Measurements from ENCODE around the gene E2F8.
"Not testable (repeated sequence)": the region's sequence is repeated elsewhere in the genome, so short reads cannot be mapped to it uniquely, and the experiment has no call there.

E2F8 gene, protein sequence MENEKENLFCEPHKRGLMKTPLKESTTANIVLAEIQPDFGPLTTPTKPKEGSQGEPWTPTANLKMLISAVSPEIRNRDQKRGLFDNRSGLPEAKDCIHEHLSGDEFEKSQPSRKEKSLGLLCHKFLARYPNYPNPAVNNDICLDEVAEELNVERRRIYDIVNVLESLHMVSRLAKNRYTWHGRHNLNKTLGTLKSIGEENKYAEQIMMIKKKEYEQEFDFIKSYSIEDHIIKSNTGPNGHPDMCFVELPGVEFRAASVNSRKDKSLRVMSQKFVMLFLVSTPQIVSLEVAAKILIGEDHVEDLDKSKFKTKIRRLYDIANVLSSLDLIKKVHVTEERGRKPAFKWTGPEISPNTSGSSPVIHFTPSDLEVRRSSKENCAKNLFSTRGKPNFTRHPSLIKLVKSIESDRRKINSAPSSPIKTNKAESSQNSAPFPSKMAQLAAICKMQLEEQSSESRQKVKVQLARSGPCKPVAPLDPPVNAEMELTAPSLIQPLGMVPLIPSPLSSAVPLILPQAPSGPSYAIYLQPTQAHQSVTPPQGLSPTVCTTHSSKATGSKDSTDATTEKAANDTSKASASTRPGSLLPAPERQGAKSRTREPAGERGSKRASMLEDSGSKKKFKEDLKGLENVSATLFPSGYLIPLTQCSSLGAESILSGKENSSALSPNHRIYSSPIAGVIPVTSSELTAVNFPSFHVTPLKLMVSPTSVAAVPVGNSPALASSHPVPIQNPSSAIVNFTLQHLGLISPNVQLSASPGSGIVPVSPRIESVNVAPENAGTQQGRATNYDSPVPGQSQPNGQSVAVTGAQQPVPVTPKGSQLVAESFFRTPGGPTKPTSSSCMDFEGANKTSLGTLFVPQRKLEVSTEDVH

DNA sequence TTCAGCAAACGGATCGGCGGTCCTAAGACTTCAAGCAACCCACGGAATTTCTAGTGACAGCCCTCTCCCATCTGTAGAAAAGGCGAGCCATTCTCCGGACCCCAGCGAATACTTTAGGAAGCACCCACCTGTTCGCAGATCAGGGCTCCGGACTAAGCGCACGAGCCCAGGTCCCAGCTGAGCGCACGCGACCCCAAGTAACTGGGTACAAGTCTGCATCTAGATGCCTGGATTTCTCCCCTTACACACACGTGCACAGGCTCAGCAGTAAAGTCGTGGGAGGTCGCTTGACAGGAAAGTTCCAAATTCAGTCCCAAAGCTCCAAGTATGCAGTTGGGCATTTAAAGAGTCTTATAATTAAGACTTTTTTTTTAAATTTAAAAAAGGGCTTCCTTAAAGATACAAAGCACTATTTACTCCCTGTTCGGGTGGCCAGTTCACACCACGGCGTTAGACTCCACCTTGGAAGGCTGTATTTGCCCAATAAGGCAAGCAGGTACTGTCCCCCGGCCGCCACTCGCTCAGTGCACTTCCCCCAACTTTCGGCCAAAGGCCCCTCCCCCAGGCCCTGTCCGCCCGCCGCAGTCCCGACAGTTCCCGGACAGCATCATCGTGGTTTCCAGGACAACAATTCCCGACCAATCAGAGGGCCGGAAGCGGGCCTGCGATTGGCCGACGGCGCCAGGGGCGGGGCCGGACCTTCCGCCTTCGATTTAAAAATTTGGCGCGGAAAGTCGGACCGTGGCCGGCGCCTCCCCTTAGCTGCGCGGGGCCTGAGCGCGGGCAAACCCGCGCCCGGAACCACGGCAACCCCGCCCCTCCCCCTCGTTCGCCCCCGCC, at the start of gene E2F8:
TSS of gene E2F8 (minus strand) at position 526 of the 840 bp plus-strand sequence. CDS start 824 bp downstream, outside the sequence.
- peak; percentile 56 for DNase-seq

DNA sequence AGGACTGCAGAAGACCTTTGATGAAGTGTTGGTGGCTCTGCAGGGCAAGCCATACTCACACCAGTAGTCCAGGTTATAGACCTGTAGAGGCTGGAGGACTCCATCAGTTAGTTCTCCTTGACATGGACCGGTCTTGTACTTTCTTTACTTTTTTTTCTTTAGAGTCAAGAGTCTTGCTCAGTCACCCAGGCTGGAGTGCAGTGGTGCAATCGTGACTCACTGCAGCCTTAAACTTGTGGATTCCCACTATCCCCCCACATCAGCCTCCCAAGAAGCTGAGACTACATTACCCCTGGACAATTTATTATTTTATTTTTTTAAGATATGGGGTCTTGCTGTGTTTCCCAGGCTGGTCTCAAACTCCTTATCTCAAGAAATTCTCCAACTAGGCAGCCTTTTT, 49.6 kb upstream of the E2F8 start:
- DNase-seq = no peak

DNA sequence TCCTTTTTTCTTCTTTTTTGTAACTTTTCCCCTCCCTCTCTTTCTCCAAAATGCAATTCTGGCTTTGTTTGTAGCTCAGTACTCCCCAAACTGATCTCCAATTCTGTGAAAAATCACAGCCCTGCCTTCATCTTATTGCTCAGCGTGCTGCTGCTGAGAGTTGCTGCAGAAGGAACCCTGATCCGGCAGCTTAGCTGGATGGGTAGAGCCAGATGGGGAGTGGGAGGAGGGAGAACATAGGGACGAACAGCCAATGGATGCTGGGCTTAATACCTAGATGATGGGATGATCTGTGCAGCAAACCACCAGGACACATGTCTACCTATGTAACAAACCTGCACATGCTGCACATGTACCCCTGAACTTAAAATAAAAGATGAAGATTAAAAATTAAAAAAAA, 47.5 kb upstream of the E2F8 start:
- no peak for DNase-seq

DNA sequence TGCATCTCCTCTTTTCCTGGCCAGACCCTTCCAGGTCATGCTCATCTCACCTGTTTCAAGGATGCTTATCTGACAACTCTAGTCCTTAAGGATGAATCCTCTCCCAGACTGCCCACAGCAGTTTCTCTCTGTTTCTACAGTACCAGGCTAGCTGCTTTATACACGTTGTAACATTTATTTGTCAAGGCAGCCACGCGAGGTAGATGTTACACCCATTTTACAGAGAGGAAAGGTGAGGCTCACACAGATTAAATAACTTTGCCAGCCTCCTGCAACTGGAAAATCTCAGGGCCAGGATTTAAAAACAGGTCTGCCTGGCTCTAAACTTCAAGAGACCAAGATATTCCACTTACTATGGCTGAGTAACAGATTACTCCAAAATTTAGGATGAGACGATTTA, 45.7 kb upstream of the E2F8 start:
- no peak for DNase-seq

DNA sequence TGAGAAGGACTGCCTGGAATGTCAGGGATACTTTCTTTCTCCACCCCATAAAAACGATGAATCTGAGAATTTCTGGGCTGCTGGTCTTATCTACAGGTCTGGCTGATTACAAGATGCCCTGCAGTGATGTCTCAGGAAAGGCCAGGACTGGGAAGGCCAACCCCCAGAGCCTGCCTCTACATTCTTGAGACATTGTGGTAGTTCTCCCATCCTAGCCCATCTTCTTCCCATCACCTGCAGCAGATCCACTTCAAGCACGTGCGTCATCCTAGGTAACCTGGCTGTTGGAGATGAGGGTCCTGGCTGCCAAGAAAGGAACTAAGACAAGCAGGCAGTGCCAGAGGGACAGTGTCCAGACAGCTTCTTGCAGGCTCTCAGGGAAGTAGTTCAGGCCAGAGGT, 44.1 kb upstream of the E2F8 start:
- DNase-seq = no peak

DNA sequence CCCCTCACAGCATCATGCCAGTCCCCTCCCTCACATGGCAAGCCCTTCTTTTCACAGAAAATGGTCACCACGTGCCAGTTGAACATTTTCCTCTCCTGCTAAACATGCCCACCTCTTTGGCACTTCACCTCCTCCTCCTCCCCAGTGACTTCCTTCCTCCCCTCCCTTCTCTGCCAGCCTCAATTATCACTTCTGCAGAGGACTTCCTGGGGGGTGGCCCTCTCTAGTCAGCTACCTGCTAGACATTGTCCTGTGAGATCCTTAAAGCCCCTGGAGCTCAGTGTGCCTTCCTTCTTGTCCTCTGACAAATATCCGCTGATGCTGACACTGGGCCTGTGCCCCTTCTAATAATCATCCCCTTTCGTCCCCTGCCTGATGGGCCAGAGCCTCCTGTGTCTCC, 43.2 kb upstream of the E2F8 start:
- DNase-seq = no peak

DNA sequence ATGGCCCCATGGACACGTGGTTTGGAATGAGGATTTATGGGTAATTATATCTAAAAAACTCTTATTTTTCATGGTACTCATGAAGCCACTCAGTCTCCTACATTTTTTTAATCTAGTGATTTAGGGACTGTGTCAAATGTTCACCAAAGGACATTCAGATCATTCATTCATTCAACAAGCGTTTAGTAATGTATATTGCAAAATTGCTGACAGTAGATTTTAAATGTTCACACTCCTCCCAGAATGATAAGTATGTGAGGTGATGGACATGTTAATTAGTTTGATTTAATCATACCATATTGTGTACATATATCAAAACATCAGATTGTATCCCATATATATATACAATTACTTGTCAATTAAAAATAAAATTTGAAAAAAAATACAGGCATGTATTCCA, 40.8 kb upstream of the E2F8 start:
- no peak for DNase-seq

DNA sequence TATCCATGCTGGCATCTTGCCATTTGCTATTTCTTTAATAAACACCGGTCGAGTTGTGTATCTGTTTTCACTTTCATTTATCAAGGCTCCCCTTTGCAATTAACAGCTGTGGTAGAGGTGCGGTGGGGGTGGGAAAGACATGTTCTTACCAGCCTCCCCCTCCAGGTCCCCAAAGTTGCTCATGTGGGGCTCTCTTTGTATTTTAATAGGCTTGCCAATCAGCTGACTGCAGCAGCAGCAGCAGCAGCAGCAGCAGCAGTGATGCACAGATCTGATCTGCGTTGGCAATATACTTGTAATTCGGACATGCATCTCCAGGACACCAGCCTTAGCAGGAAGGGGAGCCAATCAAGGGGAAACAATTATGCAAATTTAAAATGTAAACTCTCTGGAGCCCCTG, 40.3 kb upstream of the E2F8 start:
- no peak for DNase-seq

DNA sequence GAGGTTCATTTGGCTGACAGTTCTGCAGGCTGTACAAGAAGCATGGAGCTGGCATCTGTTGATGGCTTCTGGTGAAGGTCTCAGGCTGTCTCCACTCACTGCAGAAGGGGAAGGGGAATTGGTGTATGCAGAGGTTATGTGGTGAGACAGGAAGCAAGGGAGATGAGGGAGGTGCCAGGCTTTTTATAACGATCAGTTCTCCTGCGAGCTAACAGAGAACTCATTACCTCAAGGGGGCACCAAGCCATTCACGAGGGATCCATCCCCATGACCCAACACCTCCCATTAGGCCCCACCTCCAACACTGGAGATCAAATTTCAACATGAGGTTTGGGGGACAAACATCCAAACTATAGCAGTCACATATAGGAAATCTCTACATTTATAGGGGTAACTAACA, 38.7 kb upstream of the E2F8 start:
- no peak for DNase-seq

DNA sequence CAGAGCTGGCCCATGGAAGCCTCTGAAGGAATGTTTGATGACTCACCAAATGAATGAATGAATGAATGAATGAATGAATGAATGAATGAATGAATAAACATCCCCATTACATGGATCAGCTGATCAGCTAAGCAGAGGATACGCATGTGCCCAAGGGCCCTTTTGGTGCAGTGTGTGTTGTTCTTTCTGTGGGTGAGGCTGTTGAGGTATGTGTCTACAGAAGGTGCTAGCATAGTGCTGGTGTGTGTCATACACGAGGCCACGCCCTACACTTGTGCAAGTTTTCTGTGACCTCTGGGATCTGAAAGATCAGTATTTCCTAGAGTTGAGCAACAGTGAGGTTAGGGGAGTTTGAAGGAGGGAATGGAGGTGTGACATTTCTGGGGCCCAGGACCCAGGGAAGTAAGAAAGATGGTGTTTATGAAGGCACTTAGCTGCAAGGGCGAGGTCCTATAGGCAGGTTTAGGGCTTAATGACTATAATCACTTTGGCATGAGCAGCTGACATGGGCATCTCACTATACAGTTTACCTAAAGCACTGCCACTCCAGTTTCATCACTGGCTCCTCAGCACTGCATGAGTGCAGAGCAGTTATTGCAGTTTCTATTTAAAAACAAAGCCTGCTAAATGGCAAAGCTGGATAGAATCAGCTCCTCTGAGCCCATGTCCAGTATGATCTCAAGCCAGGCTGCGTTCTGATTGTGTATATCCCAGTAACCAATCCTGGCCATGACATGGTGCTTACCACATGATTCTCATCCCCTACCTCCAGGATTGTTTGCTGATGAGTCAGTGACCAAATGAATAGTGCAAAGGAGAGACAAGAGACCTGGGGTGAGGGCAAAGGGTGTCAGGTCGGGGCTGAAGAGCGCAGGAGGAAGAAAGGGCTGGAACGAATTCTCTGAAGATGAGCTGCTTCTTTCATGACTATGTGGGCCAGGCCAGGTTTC, 36.4 kb upstream of the E2F8 start:
- DNase-seq = no peak

DNA sequence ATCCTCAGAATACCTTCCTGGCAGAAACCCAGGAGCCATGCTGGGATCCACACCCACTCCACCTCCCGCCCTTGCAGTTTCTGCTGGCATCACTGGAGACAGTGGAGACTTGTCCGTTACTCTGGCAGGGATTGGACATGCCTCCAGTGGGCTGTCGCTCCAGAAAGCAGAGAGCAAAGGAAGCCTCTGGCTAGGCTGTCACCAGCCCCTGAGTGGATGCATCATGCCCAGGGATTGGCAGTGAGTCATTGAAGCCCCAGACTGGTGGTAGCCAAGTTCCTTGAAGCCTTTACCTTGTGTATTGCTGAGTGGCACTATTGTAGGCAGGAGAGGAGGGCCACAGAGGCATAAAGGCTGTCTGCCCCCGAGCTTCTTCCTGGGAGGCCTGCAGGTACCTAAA, 34.8 kb upstream of the E2F8 start:
- no peak for DNase-seq

DNA sequence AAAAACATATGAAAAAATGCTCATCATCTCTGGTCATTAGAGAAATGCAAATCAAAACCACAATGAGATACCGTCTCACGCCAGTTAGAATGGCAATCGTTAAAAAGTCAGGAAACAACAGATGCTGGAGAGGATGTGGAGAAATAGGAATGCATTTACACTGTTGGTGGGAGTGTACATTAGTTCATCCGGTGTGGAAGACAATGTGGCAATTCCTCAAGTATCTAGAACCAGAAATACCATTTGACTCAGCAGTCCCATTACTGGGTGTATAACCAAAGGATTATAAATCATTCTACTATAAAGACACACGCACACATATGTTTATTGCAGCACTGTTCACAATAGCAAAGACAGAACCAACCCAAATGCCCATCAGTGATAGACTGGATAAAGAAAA, 32.5 kb upstream of the E2F8 start:
- DNase-seq = not testable (repeated sequence)

DNA sequence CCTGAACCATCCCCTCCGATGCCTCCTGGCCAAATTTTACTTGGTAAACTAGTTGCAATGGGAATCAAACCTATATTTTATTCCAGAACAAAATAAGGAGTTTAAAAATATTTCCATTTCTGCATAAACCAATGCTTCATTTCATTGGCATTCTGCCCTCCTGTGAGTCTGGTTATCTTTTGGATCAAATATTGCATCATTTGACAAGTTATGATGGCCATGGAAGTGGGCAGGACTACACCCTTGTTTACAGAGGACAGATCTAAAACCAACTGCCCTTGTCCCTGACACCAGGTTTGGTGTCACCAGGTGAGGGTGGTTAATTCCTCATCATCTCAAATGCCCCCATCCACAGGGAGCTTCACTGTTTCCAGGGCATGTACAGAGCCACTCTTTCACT, 28.2 kb upstream of the E2F8 start:
- DNase-seq = no peak

DNA sequence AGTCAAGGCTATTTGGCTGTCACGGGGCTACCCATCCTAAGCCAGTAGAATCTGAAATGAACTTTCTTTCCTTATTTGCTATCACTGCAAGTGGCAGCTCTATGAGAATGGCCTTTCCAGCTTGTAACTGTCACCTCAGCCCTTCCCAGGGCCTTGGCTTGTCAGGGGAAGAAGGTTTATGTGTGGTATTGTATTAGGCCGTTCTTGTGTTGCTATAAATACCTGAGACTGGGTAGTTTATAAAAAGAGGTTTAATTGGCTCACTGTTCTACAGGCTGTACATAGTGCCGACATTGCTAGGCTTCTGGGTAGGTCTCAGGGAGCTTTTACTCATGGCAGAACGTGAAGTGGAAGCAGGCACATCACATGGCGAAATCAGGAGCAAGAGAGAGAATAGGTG, 26.8 kb upstream of the E2F8 start:
- DNase-seq = no peak

DNA sequence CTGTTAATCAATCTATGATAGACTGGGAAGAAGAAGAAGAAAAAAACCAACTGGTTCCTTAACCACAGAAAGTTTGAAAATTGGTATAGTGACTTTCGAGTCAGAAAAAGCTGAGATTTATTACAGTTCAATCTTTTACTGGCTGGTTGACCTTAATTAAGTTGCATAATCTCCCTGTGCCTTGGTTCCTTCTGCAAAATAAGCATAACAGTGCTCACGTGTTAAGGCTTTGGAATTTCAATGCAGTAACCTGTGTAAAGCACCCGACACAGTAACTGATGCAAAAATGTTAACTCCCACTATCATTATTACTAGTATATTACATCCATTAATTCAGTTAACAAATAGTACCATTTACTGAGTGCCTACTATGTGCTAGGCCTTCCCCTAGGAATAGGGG, 22.6 kb upstream of the E2F8 start:
- no peak for DNase-seq

DNA sequence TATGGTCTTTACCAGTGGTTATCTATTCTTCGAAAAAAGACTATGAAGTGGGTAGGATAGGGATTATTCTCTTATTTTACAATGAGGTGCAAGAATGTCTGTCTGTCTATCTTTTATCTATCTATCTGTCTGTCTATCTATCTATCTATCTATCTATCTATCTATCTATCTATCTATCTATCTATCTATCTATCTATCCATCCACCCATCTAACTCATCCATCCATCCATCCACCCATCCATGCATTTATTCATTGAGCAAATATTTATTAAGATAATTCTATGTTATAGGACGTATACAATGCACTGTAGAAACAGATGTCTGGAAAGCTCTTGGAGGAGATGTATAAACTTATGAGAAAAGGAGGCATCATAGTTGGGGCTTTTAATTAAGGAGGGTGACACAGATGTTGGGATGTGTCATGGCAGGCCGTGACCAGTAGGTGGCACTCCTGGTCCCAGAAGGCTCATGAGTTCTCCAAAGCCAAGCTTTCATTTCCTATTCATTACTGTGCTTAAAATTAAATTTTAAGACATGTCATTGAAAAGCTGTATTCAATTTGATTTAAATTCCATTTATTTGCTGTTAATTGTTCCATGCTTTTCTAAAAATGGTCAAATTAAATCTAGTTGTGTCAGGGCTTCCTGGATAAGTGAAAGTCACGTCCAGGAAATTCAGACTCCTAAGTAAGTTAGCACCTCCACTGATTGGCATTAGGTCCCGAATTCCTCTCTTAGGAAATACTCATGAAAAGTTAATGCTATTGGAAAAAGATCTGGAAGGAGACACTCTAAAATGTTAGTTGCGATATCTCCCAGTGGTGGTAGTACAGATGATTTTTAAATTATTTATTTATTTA, 19.0 kb upstream of the E2F8 start:
- DNase-seq = no peak

DNA sequence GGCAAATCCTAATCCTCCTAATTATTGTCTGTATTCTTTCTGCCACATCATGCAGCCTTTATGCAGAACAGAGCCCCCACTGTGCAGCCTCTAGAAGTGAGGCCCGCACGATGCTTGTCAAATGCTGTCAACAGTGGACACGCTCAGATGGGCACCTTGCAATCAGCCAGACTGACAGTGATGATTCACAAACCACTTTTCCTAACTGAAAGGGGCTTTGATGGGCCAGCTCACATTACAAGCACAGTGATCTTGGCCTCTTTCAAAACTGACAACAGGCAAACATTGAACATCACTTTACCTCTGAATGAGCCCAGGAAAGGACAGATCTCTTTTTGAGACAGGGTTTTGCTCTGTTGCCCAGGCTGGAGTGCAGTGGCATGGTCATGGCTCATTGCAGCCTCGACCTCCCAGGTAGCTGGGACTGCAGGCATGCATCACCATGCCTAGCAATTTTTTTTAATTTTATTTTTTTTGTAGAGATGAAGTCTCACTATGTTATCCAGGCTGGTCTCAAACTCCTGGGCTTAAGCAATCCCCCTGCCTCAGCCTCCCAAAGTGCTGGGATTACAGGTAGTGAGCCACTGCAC, 18.0 kb upstream of the E2F8 start:
- DNase-seq = no peak

DNA sequence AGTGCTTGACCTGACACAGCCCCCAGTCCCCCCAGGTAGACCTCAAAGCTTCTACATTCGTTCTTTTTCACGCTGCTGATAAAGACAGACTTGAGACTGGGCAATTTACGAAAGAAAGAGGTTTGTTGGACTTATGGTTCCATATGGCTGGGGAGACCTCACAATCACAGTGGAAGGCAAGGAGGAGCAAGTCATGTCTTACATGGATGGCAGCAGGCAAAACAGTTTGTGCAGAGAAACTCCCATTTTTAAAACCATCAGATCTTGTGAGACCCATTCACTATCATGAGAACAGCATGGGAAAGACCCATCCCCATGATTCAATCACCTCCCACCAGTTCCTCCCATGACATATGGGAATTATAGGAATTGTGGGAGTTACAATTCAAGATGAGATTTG, 13.7 kb upstream of the E2F8 start:
- DNase-seq = not testable (repeated sequence)

DNA sequence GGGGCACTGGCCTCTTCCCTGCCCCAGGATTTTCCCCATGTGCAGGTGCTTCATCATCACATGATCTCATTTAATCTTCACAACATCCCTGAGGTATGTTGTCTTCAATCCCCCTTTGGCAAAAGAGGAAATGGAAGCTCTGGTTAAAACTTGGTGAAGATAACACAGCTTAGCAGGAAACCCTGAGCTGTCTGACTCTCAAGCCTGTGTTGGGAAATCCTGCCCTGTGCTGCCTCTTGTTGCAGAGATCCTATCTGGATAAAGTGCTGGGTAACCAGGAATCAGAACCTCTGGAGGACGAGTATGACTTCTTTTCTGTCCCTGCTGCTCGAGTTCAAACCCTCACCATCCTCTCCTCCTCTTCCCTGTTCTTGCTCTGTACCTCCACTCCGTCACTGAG, 13.1 kb upstream of the E2F8 start:
- DNase-seq = no peak

DNA sequence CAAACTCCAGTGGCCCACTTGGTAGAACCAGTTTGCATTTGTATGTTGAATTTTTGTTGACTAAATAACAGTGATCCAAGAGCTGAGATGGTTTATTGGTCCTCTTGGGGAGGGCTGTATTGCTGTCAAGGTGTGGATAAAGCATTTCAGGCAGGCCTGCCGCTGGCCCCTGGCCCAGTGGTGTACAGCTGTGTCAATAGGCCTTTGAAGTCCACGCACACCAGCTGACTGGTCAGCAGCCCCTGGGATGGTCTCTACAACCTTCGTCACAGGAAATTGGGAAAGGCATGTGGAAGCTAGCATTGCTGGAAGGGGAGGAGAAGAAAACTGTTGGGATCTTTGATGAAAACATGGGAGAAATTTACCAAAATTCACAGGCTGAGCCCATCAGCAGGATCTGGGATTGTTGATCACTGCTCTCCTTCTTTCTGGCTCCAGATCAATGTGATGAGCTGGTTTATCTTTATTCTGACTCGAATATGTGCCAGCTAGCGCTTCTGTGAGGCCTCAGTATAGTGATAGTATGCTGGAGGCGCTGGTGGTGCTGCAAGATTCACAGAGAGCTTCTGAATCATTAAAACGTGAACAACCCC, 12.5 kb upstream of the E2F8 start:
- DNase-seq = no peak
